Fibroblast of lung (primary cell): ENCODE data around the gene PRDX4. TPM values are rescaled to one million over a fixed set of nuclear protein-coding genes. Genes with fewer than 3 reads are reported as not detected.

Source experiments
- DNase-seq, 2 donors: peaks; one replicate each; pipeline versions ENCODE4 v3.0.0 to v3.0.0-alpha.2; 2010; ENCODE audit warnings: low read depth in 2 of 2
- H2AFZ ChIP-seq: 2 replicates; pipeline ENCODE4 v1.5.1; 2012; ENCODE audit warnings: low read length, control low read depth, inconsistent platforms
- H3K27ac ChIP-seq: 2 replicates; pipeline ENCODE4 v1.5.1; 2011; ENCODE audit warnings: low read length, control low read depth; ENCODE audit not compliant: insufficient read depth
- H3K27me3 ChIP-seq: 2 replicates; pipeline ENCODE4 v1.5.1; 2011; ENCODE audit warnings: mild to moderate bottlenecking, low read length; ENCODE audit not compliant: control insufficient read depth, insufficient read depth
- H3K36me3 ChIP-seq: 2 replicates; pipeline ENCODE4 v1.5.1; 2011; ENCODE audit warnings: low read length; ENCODE audit not compliant: control insufficient read depth, insufficient read depth
- H3K4me1 ChIP-seq: 2 replicates; pipeline ENCODE4 v1.5.1; 2011; ENCODE audit warnings: low read length; ENCODE audit not compliant: control insufficient read depth, insufficient read depth; ENCODE audit errors: extremely low read depth
- H3K4me2 ChIP-seq: 2 replicates; pipeline ENCODE4 v1.5.1; 2011; ENCODE audit warnings: low read length, control low read depth; ENCODE audit not compliant: insufficient read depth; ENCODE audit errors: extremely low read depth
- H3K4me3 ChIP-seq, 4 experiments: fragments of 200-600 bp in 1 of 4; sonication (generic) in 1 of 4; replicated peaks in 1 of 4; 2 replicates each; pipeline ENCODE4 v1.5.1; 2011 to 2016; ENCODE audit warnings: low read length in 4 of 4, low read depth in 3 of 4, mild to moderate bottlenecking in 3 of 4, control low read depth in 2 of 4, inconsistent platforms in 1 of 4, mixed read lengths in 1 of 4; ENCODE audit not compliant: insufficient read depth in 1 of 4; ENCODE audit errors: control extremely low read depth in 1 of 4
- H3K79me2 ChIP-seq: 2 replicates; pipeline ENCODE4 v1.5.1; 2012; ENCODE audit warnings: mild to moderate bottlenecking, low read length, inconsistent platforms; ENCODE audit not compliant: control insufficient read depth, insufficient read depth
- H3K9ac ChIP-seq: 2 replicates; pipeline ENCODE4 v1.5.1; 2011; ENCODE audit warnings: mild to moderate bottlenecking, low read length, control low read depth; ENCODE audit not compliant: insufficient read depth
- H3K9me3 ChIP-seq: 2 replicates; pipeline ENCODE4 v1.5.1; 2012; ENCODE audit warnings: low read depth, low read length; ENCODE audit not compliant: control insufficient read depth, insufficient read depth
- H4K20me1 ChIP-seq: 2 replicates; pipeline ENCODE4 v1.5.1; 2011; ENCODE audit warnings: low read length; ENCODE audit not compliant: control insufficient read depth, insufficient read depth; ENCODE audit errors: extremely low read depth
- CTCF ChIP-seq, 2 donors: IDR thresholded peaks in 1 of 2; conservative IDR thresholded peaks in 1 of 2; 1 replicate in 1 of 2; 2 replicates in 1 of 2; pipeline ENCODE4 v1.5.1; 2011 to 2012; ENCODE audit warnings: low read length in 2 of 2, control low read depth in 1 of 2, inconsistent platforms in 1 of 2, low read depth in 1 of 2, mild to moderate bottlenecking in 1 of 2
- EZH2 ChIP-seq: IDR thresholded peaks from 2 replicates; pipeline ENCODE4 v1.5.1; 2012; ENCODE audit warnings: low read length, control low read depth, mild to moderate bottlenecking; ENCODE audit errors: missing control alignments
- polyA plus RNA-seq, 2 donors: library from polyadenylated mRNA; depleted of rRNA in 1 of 2; stranded (reverse) in 1 of 2; unstranded in 1 of 2; fragments of >200 nt; gene quantifications; 2 replicates each; pipeline ENCODE4 v1.2.1, GENCODE V29; 2011 to 2012; ENCODE audit warnings: missing spikeins in 1 of 2
- total RNA-seq: library from RNA; depleted of rRNA; stranded (reverse); fragments of >200 nt; gene quantifications from 2 replicates; pipeline ENCODE4 v1.2.1, GENCODE V29; 2014

PRDX4 gene
- total and polyA plus RNA-seq, 2 donors (not counting 1 experiment from before 2014, with no cell fraction given), result 163 to 189 TPM

- Histone ChIP-seq H3K79me2 (no peaks in the 10 kb centered on the region), H3K4me2 (no peak overlapping the region), H3K27ac (no peak overlapping the region), H3K4me3 (no peak overlapping the region), H2AFZ (no peak overlapping the region), H3K36me3 (no peaks in the 10 kb centered on the region), H3K27me3 (no peaks in the 10 kb centered on the region), H3K4me1 (no peaks in the 10 kb centered on the region), H4K20me1 (no peaks in the 10 kb centered on the region), H3K9ac (no peak overlapping the region), H3K9me3 (no peaks in the 10 kb centered on the region)
- no peak for TF ChIP-seq EZH2
- TF ChIP-seq CTCF (conservative IDR thresholded peaks at IDR 0.05 in 1 of 2, IDR thresholded peaks at IDR 0.05 in 1 of 2; ENCODE audit: low read depth in 1 of 2, low read length in 2 of 2), result peak in 1 of 2 donors; percentile 23
- DNase-seq, result peak in 1 of 2 donors; percentile 19
Observed at GRCh38 chrX:23633834-23634580, 33.3 kb upstream of the PRDX4 start.

- TF ChIP-seq CTCF (conservative IDR thresholded peaks at IDR 0.05 in 1 of 2, IDR thresholded peaks at IDR 0.05 in 1 of 2; ENCODE audit: low read depth in 1 of 2, low read length in 2 of 2) (no peak), EZH2 (no peak)
- H3K79me2 ChIP-seq, result no peaks in the 10 kb centered on the region
- H3K36me3 ChIP-seq, result no peaks in the 10 kb centered on the region
- H3K4me3 ChIP-seq, result no peak overlapping the region
- no peak overlapping the region for H2AFZ ChIP-seq
- no peak for DNase-seq
- no peaks in the 10 kb centered on the region for H4K20me1 ChIP-seq
- H3K4me2 ChIP-seq, result no peak overlapping the region
- H3K9me3 ChIP-seq, result no peaks in the 10 kb centered on the region
- H3K4me1 ChIP-seq, result no peaks in the 10 kb centered on the region
- no peak overlapping the region for H3K9ac ChIP-seq
- H3K27ac ChIP-seq, result no peak overlapping the region
- no peaks in the 10 kb centered on the region for H3K27me3 ChIP-seq
Observed at GRCh38 chrX:23637187-23637586, 30.1 kb upstream of the PRDX4 start.

GRCh38 chrX:23643020-23643419, 24.3 kb upstream of the PRDX4 start:
- Histone ChIP-seq H4K20me1 (no peaks in the 10 kb centered on the region), H3K4me2 (no peak overlapping the region), H3K36me3 (no peaks in the 10 kb centered on the region), H3K27ac (no peak overlapping the region), H3K4me1 (no peaks in the 10 kb centered on the region), H3K9ac (no peak overlapping the region), H3K79me2 (no peaks in the 10 kb centered on the region), H2AFZ (no peak overlapping the region), H3K27me3 (no peaks in the 10 kb centered on the region), H3K4me3 (no peak overlapping the region), H3K9me3 (no peaks in the 10 kb centered on the region)
- TF ChIP-seq CTCF (conservative IDR thresholded peaks at IDR 0.05 in 1 of 2, IDR thresholded peaks at IDR 0.05 in 1 of 2; ENCODE audit: low read depth in 1 of 2, low read length in 2 of 2) (no peak), EZH2 (no peak)
- no peak for DNase-seq
